ENCODE measurements around the gene KDM1A.
"Not testable (repeated sequence)": the region's sequence is repeated elsewhere in the genome, so short reads cannot be mapped to it uniquely, and the experiment has no call there.

The KDM1A gene

DNA sequence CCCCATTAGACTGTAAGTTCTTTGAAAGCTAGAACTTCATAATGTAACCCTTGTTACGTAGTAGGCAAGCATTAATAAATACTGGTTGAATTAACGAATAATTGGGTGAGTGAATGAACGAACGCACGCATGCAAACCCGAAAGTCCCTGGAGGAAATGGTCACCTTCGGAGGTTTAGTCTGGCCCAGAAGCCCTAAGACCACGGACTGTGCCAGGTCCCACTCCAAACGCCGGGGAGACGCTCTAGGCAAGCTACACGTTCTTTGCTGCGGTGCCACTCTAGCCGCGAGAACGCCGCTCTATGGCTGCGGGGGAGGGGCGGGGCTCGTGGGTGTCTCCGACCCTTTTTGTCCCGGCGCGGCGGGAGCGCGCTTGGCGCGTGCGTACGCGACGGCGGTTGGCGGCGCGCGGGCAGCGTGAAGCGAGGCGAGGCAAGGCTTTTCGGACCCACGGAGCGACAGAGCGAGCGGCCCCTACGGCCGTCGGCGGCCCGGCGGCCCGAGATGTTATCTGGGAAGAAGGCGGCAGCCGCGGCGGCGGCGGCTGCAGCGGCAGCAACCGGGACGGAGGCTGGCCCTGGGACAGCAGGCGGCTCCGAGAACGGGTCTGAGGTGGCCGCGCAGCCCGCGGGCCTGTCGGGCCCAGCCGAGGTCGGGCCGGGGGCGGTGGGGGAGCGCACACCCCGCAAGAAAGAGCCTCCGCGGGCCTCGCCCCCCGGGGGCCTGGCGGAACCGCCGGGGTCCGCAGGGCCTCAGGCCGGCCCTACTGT lies at the start of gene KDM1A:
Gene KDM1A, plus strand, starts transcription at position 375 of the 769 bp plus-strand sequence. Its CDS starts 129 bp downstream, at position 504.
- DNase-seq (ENCODE audit: low spot score), result peak; percentile 92

- DNase-seq (ENCODE audit: low spot score), result no peak
Measured at GRCh38 chr1:22970096-22970495, 49.2 kb upstream of the KDM1A start.

DNA sequence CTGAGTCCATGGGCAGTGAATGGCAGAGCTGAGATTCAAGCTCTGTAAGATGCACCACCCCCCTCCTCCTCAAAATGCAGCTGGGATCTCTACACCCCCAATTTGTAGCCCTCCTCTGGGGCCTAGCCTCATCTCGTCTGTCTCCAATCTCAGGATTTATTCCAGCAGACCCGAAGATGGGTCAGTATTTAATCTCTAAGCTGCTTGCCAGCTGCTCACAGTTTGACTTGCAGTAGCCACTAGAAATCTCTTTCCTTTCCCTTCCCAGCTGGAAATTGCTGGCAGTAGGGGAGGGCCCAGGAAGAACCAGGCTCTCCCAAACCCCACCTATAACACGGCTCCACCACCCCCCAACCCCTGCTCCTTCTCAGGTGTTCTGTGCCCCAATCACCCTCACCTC lies 48.1 kb upstream of the KDM1A start:
- DNase-seq (ENCODE audit: low spot score), result peak; percentile 58

DNA sequence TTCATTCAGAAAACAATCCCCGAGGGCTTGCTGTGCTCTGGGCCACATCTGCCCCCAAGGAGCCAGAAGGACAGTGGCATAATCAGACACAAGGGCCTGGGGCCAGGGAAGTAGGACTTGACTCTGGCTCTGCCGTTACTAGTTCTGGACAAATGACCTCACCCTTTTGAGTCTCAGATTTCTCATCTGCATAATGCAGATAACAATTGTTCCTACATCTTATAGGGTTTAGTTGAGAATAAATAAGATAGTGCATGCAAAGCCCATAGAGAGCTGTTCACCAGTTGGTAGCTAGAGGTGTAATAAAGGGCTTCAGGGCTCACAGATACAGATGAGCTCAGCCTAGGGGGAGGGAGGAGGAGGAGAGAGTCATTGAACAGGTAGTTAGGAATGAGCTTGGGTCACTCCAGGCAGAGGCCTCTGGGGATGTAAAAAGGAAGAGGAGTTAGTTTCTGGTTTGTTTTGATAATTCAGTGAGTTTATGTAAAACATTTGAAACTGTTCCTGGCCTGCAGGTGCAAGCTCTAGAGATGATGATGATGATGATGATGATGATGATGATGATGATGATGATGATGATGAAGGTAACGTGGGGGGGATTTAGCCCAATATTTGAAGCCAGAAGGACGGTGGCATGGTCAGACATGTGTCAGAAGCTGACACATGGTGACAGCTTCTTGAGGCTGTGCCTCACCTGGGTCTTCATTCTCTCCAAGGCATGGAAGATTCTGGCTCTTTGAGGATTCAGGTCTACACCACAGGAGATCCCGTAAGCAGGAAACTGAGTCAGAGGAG lies 47.5 kb upstream of the KDM1A start:
- no peak for DNase-seq (ENCODE audit: low spot score)

DNA sequence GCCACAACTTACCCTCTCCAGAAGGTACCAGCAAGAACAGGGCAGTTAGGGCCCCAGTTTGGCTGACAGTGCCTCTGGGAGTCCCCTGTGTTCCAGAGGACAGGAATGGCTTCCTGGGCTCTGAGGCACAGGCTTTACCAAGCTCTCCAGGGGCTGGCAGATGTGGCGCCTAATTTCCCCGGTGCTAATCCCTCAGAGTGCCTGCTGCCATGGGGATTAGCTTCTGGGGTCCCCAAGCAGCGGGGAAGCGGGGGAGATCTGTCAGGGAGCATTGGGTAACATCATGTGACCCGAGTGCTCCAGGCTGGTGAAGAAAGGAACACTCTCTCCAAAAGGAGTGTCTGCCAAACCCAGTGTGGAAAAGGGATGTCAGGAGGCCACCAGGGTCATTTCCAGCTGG lies 46.5 kb upstream of the KDM1A start, which contains the start of gene LACTBL1:
Gene LACTBL1, minus strand, starts transcription at position 107 of the 400 bp plus-strand sequence. CDS start 550 bp downstream, outside the sequence.
- DNase-seq (ENCODE audit: low spot score), result peak; percentile 83

- no peak for DNase-seq (ENCODE audit: low spot score)
Measured at GRCh38 chr1:22975694-22976093, 43.6 kb upstream of the KDM1A start.

DNA sequence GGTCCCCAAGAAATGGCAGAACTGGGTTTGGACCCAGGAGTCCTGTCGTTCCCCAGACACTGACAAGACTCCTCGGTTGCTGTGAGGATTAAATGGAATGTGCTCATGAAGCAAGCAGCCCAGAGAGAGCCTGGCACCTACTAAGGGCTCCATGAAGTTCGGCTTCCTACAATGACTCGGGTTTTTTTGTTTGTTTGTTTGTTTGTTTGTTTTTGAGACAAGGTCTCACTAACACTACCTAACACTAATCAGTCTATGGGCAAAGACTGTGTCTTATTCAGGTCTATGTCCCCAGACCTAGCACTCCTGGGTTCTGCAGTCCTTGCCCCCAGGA lies 43.2 kb upstream of the KDM1A start:
- no peak for DNase-seq (ENCODE audit: low spot score)

- DNase-seq (ENCODE audit: low spot score), result peak; percentile 84
Measured at GRCh38 chr1:22976461-22977243, 42.6 kb upstream of the KDM1A start.

GRCh38 chr1:22978299-22978698 lies 41.0 kb upstream of the KDM1A start:
- DNase-seq (ENCODE audit: low spot score), result no peak

GRCh38 chr1:22980471-22980790 lies 38.8 kb upstream of the KDM1A start:
- not testable (repeated sequence) for DNase-seq (ENCODE audit: low spot score)

- DNase-seq (ENCODE audit: low spot score), result no peak
Measured at GRCh38 chr1:22983944-22984343, 35.3 kb upstream of the KDM1A start.

- DNase-seq (ENCODE audit: low spot score), result not testable (repeated sequence)
Measured at GRCh38 chr1:22992384-22992783, 26.9 kb upstream of the KDM1A start.

DNA sequence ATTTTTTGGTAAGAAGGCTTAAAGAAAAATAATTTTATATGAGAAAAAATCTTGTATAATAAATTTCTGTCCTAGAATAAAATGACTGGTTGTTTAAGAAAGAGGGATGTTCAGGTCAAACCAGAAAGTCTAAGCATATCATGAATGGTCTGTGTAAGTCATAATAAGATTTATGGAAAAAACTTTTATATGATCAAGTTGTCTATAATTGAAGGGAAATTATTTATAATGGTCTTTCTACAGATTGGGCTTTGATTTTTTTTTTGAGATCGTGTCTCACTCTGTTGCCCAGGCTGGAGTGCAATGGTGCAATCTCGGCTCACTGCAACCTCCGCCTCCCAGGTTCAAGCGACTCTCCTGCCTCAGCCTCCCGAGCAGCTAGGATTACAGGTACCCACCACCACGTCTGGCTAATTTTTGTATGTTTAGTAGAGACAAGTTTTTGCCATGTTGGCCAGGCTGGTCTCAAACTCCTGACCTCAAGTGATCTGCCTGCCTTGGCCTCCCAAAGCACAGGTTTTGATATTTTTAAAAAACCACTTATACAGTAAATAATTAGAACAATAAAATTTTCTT lies 26.0 kb upstream of the KDM1A start:
- not testable (repeated sequence) for DNase-seq (ENCODE audit: low spot score)

DNA sequence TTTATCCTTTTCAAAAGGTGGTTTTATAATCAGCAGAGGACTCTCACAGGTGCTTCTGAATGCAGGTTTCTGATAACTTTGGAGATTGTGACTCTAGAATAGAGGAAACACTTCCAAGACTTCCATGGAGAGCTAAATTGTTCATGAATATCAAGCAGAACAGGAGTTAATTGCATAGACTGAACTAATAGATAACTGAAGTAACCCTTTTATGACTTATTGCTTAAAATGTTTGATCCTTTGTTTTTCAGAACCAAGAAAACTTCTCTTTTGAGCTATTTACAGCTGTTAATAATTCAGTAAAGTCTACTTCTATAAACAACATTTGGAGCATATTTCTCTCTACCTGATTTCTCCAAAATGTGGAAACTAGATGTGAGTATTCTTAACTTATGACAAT lies 23.5 kb upstream of the KDM1A start:
- no peak for DNase-seq (ENCODE audit: low spot score)

DNA sequence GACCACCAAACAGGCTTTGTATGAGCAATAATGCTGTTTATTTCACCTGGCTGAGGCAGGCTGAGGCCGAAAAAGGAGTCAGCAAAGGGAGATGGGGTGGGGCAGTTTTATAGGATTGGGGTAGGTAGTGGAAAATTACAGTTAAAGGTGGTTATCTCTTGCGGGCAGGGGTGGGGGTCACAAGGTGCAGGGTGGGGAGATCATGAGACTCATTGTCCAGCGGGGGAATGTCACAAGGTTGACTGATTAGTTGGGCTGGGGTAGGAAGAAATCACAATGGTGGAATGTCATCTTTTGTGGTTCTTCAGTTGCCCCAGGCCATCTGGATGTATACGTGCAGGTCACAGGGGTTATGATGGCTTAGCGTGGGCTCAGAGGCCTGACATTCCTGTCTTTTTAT lies 21.7 kb upstream of the KDM1A start:
- not testable (repeated sequence) for DNase-seq (ENCODE audit: low spot score)

DNA sequence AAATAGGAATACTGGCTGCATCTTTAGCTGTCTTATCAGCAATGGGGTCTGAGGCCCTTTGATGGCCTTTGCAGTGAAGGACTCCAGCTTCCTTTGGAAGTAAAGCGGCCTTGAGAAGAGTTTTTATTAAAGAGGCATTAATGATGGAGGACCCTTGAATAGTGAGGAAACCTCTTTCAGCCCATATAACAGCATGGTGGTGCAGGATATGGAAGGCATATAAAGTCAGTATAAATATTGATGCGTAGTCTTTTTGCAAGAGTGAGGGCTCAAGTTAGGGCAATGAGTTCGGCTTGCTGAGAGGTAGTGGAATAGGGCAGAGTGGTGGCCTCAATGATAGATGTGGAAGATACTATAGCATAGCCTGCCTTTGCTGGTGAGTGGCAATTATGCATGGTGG lies 19.1 kb upstream of the KDM1A start:
- not testable (repeated sequence) for DNase-seq (ENCODE audit: low spot score)

- DNase-seq (ENCODE audit: low spot score), result not testable (repeated sequence)
Measured at GRCh38 chr1:23002218-23002617, 17.1 kb upstream of the KDM1A start.

- no peak for DNase-seq (ENCODE audit: low spot score)
Measured at GRCh38 chr1:23004112-23004511, 15.2 kb upstream of the KDM1A start.

- DNase-seq (ENCODE audit: low spot score), result not testable (repeated sequence)
Measured at GRCh38 chr1:23004769-23005168, 14.5 kb upstream of the KDM1A start.

- DNase-seq (ENCODE audit: low spot score), result no peak
Measured at GRCh38 chr1:23007106-23007505, 12.2 kb upstream of the KDM1A start.

DNA sequence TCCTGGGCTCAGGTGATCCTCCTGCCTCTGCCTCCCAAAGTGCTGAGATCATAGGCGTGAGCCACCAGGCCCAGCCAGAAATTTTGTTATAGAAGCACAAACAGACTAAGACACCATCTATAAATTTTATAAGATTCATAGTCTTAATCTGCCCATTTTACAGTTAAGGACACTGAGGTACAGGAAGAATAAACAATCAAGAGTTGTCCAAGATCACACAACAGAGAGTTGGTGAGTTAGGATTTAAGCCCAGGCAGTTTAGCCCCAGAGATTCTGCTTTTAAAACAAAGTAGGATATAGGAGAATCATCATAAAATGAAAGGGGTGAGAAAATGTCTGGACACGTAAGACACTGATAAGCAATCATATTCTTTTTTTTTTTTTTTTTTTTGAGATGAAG lies 10.4 kb upstream of the KDM1A start:
- DNase-seq (ENCODE audit: low spot score), result no peak

DNA sequence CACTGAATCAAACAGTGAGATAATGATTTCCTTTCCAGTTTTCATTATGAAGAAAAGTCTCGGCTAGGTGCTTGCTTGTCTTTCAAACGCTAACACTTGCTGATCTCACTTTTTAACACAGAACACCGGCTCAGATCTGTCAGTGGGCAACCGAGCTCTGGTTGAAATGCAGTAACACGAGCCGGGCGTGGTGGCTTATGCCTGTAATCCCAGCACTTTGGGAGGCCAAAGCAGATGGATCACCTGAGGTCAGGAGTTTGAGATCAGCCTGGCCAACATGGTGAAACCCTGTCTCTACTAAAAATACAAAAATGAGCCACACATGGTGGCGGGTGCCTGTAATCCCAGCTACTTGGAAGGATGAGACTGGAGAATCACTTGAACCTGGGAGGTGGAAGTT lies 9.2 kb upstream of the KDM1A start:
- not testable (repeated sequence) for DNase-seq (ENCODE audit: low spot score)

Data from D341Med (cell line).